Stimulated activated CD4-positive, alpha-beta T cell treated with anti-CD3 and anti-CD28 coated beads, TNF-alpha, amount 100 ng/mL, for 1 hour (primary cell): ENCODE measurements around the gene MXRA7.
"Not testable (repeated sequence)": the region's sequence is repeated elsewhere in the genome, so short reads cannot be mapped to it uniquely, and the experiment has no call there.

Experiments used
- DNase-seq, 3 donors: peaks; one replicate each; pipeline ENCODE4 v3.0.0-alpha.2; 2020; ENCODE audit warnings: low read depth in 3 of 3, low spot score in 1 of 3

The MXRA7 gene

GRCh38 chr17:76735586-76736348, 25.0 kb upstream of the MXRA7 start:
- DNase-seq: no peak

DNA sequence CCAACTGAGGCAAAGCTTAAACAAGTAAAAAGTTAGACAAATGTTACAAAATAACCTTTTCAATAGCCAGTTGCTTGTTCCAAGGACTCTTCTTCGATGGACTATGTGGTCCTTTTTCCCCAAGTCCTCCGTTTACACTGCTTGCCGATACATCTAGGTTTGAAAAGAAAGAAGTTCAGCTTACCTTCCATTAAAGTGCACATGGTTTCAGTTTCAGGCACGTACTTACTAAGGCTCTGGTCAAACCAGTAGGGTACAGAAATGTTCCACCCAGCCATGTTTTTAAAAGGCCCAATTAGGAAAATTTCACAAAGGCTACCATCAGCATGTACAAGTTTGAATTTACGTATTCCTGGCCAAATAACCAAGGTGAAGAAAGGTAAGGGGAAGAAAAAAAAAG, 24.2 kb upstream of the MXRA7 start:
- DNase-seq: no peak

DNA sequence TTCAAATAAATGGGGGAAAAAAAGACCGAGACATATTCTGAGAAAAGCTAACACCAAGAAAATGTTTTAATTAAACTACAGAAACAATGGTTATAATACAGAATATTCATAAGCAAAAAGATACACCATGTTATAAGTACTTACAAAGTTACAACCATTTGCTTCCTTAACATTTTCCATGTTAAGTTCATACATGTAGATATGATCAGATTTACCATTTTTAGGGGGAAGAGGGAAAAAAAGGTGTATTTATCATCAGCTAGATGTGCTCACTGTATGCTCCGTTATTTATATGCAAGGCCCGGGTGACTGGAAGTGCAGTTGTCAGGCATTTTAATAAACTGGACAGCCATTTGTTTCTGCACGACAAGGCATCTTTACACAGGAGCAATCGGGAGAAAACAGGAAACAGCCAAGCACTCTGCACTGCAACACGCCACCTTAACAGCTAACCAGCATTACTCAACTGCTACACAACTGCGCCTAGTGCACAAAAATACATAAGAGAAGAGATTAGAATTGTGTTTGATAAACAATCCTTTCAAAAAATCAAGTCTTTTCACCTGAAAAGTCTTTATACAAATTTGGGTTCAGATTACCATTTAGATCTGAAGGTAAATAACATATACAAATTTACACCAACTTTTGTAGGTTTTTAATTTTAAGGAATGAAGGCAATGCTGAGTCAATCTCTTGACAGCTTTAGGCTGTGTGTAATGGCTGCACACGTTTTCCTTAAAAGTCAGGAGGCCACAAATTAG, 23.5 kb upstream of the MXRA7 start:
- DNase-seq: no peak

- no peak for DNase-seq
These were observed 22.8 kb upstream of the MXRA7 start for GRCh38 chr17:76733618-76733957.

DNA sequence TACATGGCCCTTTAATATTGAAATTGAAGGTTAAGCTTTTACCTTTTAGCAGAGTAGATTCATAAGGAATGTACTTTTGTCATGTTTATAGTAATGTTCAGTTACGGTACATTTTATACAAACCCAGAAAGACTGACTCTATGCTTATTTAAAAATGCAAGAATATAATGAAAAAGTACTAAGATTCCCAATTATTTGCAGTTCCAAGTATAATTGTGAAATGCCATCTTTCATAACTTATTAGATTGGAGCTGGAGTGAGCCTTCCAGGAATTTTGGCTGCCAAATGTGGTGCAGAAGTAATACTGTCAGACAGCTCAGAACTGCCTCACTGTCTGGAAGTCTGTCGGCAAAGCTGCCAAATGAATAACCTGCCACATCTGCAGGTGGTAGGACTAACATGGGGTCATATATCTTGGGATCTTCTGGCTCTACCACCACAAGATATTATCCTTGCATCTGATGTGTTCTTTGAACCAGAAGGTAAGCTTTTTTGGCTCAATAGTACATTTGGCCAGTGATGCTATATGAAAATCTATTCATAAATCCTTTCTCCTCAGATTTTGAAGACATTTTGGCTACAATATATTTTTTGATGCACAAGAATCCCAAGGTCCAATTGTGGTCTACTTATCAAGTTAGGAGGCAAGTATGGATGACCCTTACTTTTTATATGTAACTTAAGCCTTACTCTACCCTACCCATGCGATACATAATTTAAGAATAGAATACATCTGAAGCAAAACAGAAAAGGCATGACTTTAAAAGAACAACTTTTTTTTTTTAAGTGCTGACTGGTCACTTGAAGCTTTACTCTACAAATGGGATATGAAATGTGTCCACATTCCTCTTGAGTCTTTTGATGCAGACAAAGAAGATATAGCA, 22.2 kb upstream of the MXRA7 start:
- DNase-seq: no peak

- not testable (repeated sequence) for DNase-seq
These were observed 21.3 kb upstream of the MXRA7 start for GRCh38 chr17:76731800-76732733.

- DNase-seq: no peak
These were observed 17.1 kb upstream of the MXRA7 start for GRCh38 chr17:76727745-76728456.

DNA sequence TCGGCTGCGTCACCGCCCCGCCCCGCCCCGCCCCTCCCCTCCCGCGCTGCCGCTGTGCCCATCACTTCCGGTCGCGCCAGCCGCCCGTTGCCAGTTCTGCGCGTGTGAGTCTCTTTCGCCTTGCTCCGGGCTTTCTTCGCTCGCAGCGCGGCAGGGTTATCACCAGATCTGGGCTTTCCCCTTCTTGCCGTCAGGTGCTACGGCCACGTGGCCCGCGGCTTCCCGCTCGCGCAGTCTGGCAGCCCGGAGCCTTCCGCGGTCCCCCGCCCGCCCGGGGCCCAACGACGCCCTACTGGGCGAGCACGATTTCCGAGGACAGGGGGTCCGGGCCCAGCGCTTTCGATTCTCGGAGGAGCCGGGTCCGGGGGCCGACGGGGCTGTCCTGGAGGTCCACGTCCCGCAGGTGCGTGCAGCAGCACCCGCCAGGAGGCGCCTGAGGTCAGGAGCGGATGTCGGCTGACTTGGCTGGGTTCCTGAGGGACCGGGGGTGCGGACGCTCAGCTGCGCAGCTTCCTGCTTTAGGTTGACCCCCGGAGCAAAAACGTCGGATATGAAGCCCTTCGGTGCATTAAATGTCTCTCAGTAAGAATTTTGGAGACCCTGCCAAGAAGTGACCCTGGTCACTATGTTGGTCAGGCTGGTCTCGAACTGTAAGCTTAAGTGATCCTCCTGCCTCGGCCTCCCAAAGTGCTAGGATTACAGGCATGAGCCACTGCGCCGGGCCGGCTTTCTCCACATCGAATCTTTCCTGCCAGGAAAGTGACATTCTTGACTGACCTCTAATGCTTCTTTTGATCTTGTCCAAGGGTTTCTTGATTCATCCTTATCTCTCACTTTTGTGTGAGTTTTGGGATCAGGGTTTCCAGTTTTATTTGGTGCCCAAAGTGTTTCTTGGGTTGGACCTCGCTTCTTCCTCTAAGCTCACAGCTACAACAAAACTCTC, 16.3 kb upstream of the MXRA7 start, which contains the start of gene METTL23:
METTL23 (plus strand) TSS at position 64 of the 943 bp plus-strand sequence. CDS start 2,872 bp downstream, outside the sequence.
- peak; percentile 43 to 61 (median 53) for DNase-seq

GRCh38 chr17:76726231-76726775, 15.5 kb upstream of the MXRA7 start, which contains the start of gene JMJD6:
Gene JMJD6 (minus strand): TSS chr17:76726606. CDS start chr17:76726475, 131 bp downstream.
- peak; percentile 85 to 90 (median 90) for DNase-seq

DNA sequence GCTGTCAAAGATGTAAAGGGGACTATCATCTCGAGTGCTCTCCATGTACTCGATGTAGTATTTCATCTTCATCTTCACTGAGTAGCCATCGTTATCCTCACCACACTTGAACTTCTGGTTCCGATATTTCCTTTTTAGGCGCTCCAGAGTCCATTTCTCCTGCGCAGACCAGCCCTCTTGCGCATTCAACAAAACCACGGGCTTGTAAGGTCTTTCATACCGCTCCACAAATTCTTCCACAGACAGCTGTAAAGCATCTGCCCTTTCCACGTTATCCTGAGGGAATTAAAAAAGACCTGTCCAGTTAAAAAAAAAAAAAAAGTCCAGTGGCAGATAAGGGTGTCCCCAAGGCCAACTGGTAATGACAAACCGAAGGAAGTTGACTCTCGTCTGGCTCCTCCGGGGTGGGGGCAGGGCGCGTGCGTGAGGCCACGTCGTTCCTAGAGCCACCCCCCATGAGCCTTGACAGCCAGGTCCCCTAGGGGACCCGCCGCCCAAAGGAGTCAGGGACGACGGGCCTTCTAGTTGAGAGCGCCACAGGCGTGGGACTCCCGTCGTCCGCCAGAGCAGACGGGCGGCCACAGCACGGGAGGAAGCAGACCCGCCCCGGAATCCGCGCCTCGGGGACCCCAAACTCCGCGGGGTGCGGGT, 14.9 kb upstream of the MXRA7 start:
- peak in 2 of 3 donors; percentile 25 to 60 for DNase-seq

DNA sequence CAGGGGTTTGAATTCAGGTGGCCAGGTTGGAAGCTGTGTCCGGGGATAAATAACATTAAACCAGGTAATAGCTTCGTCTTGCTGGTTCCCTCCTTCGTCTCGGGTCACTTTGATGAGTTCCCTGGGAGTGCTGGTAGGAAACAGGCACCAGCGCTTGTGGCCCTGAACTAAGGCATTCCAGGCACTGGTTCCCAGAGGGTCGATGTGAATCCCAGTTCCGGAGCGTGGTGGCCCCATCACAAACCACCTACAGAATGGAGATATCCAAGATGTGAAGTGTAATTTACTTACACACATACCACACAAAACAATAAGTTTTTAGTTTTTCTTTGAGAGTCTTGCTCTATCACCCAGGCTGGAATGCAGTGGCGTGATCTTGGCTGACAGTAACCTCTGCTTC, 13.0 kb upstream of the MXRA7 start:
- DNase-seq: no peak

- DNase-seq: not testable (repeated sequence)
These were observed 12.2 kb upstream of the MXRA7 start for GRCh38 chr17:76722977-76723376.

- no peak for DNase-seq
These were observed 11.5 kb upstream of the MXRA7 start for GRCh38 chr17:76722279-76722678.

DNA sequence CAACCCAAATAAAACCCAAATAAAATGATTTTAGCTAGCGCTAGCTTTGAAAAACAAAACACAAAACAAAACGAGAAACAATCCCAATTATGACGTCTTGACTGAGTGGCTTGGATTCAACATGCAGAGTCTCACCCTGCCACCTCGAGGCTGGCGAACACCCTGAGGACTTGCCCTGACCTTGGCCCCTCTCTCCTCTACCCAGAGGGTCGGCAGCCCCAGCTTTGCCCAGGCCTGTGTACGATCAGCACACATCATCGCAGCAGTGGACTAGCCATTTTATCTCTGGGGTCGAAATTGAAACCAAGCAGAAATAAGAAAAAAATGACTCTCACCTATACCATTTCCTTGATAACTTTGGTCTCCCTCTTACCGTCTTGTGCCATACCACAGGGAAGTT, 10.7 kb upstream of the MXRA7 start:
- DNase-seq: no peak

- no peak for DNase-seq
These were observed 10.2 kb upstream of the MXRA7 start for GRCh38 chr17:76720941-76721340.

DNA sequence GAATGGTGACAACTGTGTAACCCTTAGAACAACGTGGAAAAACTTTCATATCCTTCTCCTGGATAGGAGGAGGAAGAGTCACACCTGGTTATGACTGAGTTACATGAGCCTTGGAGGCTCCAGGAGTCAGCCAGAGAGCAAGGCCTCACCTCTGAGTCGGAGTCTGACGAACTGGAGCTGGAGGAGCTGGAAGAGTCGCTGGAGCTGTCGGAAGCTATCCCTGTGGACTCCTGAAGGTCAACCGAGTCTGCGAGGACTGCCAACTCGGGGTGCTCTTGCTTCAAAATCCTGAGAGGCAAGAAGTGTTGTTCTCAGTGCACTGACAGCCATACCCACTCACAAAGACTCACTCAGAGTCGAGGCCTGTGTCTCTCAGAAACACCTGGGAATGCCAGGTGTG, 9.4 kb upstream of the MXRA7 start:
- no peak for DNase-seq

DNA sequence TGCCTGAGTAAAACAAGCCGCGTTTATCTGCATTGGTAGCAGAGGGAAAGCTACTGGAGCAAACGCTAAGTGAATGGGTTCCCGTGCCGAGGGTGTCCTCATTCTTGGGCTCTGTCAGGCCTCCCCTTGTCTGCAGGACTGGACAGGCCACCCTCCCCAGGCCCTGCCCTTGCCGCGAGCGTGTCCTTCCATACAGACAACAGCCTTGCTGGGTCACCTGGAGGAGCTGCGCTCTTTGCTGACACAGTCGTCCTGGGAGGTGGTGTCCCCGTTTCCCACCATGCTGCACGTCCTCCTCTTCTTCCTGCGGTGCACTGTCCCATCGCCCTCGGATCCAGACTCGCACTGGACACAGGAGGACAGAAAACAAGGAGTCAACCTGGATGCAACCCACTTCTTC, 7.8 kb upstream of the MXRA7 start:
- no peak for DNase-seq

GRCh38 chr17:76716839-76717215, 6.1 kb upstream of the MXRA7 start:
- no peak for DNase-seq
